Chondrocyte (in vitro differentiated cells): ENCODE data around the gene SPATA12. TPM values are rescaled to one million over a fixed set of nuclear protein-coding genes. Genes with fewer than 3 reads are reported as not detected.

Experiments
- DNase-seq: peaks from one replicate; pipeline ENCODE4 v3.0.0; 2021; ENCODE audit warnings: mixed read lengths, low spot score
- H3K27ac Mint-ChIP-seq: one replicate; pipeline ENCODE4 v1.8.0; 2021; ENCODE audit warnings: mild to moderate bottlenecking, moderate library complexity, mixed read lengths; ENCODE audit not compliant: unreplicated experiment
- H3K27me3 Mint-ChIP-seq: 2 replicates; pipeline ENCODE4 v1.8.0; 2021; ENCODE audit warnings: low read depth, mixed read lengths
- H3K36me3 Mint-ChIP-seq: 2 replicates; pipeline ENCODE4 v1.8.0; 2021; ENCODE audit warnings: low read depth, mixed read lengths
- H3K4me1 Mint-ChIP-seq: 2 replicates; pipeline ENCODE4 v1.8.0; 2021; ENCODE audit warnings: low read depth, mild to moderate bottlenecking, mixed read lengths
- H3K4me3 Mint-ChIP-seq: one replicate; pipeline ENCODE4 v1.8.0; 2021; ENCODE audit warnings: mild to moderate bottlenecking, moderate library complexity, mixed read lengths; ENCODE audit not compliant: unreplicated experiment
- H3K9me3 Mint-ChIP-seq: 2 replicates; pipeline ENCODE4 v1.8.0; 2021; ENCODE audit warnings: low read depth, mixed read lengths
- total RNA-seq: library from RNA; stranded (reverse); gene quantifications from 3 replicates; pipeline ENCODE4 v1.2.1, GENCODE V29; 2021
- TF ChIP-seq, protein P1 (sequence below): fragments of 200-600 bp; sonication (generic); IDR thresholded peaks from 2 replicates; pipeline ENCODE4 v1.5.0; 2021; ENCODE audit warnings: antibody characterized with exemption, mild to moderate bottlenecking, moderate library complexity

The SPATA12 gene
- total RNA-seq, 1 donor from 2014 or later = not detected

DNA sequence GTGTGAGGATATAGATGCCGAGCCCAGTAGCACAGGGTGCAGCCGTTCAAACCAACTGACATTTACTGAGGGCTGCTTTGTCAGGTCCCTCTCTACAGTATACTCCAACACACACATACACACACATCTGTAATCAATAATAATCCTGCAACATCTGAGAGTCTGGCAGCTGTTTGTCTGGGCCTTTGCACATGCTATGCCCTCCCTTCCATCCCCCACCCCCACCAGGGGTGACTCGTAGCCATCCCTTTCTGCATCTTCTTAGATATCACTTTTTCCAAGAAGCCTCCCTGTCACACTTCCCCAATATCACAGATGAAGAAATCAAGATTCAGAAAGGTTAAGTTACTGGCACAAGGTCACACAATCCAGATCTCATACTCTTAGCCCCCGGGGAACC lies 13.7 kb downstream of the SPATA12 start:
- Mint-ChIP-seq H3K27ac (no peak overlapping the region), H3K4me3 (no peak overlapping the region), H3K36me3 (peaks cover 2% of the 10 kb centered on the region), H3K27me3 (peaks cover 4% of the 10 kb centered on the region), H3K4me1 (peaks cover 6% of the 10 kb centered on the region), H3K9me3 (peaks cover 4% of the 10 kb centered on the region)
- TF ChIP-seq, protein P1, sequence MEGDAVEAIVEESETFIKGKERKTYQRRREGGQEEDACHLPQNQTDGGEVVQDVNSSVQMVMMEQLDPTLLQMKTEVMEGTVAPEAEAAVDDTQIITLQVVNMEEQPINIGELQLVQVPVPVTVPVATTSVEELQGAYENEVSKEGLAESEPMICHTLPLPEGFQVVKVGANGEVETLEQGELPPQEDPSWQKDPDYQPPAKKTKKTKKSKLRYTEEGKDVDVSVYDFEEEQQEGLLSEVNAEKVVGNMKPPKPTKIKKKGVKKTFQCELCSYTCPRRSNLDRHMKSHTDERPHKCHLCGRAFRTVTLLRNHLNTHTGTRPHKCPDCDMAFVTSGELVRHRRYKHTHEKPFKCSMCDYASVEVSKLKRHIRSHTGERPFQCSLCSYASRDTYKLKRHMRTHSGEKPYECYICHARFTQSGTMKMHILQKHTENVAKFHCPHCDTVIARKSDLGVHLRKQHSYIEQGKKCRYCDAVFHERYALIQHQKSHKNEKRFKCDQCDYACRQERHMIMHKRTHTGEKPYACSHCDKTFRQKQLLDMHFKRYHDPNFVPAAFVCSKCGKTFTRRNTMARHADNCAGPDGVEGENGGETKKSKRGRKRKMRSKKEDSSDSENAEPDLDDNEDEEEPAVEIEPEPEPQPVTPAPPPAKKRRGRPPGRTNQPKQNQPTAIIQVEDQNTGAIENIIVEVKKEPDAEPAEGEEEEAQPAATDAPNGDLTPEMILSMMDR = no peak
- DNase-seq = no peak

DNA sequence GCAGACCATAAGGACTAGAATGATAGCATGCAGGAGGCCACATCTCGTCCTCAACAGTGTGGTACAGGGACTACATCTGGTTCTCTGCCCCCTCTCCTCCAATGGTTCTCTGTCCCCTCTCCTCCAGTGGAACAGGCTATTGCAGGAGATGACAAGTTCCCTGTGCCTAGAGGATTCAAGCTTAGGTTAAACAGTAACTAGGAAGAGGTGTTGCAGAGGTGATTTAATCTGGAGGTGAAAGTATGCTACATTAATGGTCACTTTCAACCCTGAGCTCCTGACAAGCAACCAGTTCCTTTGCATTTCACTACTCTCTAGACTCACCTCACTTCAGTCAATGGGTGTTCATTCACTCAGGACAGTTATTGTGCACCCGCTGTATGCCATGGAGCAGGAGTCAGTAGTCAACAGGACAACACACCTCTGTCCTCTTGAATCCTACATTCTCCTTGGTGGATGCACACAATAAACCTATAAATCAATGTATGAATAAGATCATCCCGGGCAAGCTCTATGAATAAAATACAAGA lies 16.0 kb downstream of the SPATA12 start:
- peaks cover 4% of the 10 kb centered on the region for H3K27me3 Mint-ChIP-seq
- H3K27ac Mint-ChIP-seq = no peak overlapping the region
- peaks cover 4% of the 10 kb centered on the region for H3K4me1 Mint-ChIP-seq
- no peaks in the 10 kb centered on the region for H3K36me3 Mint-ChIP-seq
- H3K4me3 Mint-ChIP-seq = no peak overlapping the region
- TF ChIP-seq, protein P1 = no peak
- DNase-seq = no peak
- H3K9me3 Mint-ChIP-seq = no peaks in the 10 kb centered on the region

DNA sequence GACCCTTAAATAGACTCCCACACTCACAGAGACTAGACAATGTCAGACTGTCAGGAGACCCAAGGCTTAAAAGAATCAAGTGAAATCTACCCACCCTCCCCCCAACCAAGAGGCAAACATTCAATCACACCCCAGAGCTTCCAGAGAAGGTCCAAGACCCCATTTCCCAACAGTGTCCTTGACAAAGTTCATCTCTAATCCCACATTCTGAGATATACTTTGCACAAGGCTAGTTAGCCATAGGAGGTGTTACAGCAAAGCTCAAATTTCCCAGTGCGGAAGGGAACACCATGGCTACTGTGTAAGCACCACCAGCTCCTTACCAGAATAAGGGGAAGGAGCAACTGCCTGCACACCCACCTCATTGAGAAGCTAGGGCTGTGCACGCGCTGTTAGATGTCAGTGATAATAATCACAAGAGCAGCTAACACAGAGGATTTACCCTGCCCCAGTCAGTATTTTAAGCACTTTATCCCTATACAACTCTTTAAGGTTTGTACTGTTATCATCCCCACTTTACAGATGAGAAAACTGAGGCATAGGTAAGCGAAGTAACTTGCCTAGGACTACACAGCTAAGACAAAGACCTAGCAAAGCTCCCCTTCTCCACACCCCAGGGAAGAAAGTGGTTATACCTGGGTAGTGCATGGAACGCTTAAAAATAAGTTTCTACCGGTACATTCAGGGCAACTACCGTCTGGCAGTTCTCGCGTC lies 17.3 kb downstream of the SPATA12 start:
- no peak for DNase-seq
- H3K9me3 Mint-ChIP-seq = no peaks in the 10 kb centered on the region
- peaks cover 4% of the 10 kb centered on the region for H3K27me3 Mint-ChIP-seq
- H3K36me3 Mint-ChIP-seq = no peaks in the 10 kb centered on the region
- H3K4me1 Mint-ChIP-seq = peaks cover 4% of the 10 kb centered on the region
- TF ChIP-seq, protein P1 = no peak
- peak overlapping the region; percentile 33 for H3K27ac Mint-ChIP-seq
- peak overlapping the region; percentile 72 for H3K4me3 Mint-ChIP-seq

DNA sequence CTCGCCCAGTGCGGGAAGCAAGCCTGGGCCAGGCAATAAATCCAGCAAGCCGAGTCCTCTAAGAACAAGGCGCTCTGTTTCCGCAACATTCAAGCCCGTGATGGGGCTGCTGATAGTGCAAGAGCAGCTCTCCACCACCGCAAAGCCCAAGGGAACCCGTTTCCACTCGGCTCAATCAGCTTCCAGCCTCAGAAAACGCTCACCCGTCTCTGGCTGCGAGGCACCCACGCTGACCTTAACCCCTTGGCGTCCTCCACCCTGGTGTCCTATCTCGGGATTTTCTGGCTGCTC lies 17.8 kb downstream of the SPATA12 start:
- peak overlapping the region; percentile 72 for H3K4me3 Mint-ChIP-seq

DNA sequence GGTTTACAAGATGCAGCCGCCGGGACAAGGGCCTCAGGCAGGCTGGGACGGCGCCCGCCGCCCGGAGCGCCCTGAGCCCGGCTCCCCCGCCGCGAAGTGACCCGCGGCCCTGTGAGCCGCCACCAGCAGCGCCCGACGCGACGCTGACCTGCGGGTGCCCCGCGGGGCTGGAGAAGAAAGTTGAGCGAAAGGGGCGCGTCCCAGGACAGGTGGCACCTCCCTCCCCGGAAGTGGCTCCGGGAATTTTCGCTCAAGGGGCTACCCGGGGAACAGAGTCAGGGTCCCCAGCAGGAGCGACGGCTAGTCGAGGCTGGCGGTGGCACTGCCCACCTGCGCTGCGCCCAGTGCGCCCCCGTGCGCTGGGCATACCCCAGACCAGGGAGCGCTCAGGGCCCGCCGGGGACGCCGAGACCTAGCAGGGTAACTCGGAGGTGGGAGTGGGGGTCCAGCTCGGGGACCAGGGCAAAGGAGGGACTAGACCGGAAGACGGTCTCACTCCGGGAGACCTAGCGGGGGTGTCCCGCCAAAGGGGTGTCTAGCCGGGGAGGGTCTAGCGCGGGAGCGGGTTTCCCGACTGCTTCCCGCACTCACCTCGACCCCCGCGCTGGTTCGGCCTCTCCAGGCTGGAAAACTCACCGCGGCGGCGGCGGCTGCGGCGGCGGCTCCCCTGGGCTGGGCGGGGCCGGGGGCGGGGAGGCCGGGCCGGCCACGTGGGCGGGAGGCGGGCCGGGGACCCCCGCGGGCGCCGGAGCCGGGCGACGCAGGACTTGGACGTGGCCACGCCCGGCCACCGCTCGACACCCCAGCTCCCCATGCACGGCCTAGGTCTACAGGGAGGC lies 18.4 kb downstream of the SPATA12 start:
- Mint-ChIP-seq H3K9me3 (no peaks in the 10 kb centered on the region), H3K4me3 (peak overlapping the region; percentile 72)

More for the DNA sequence above, 17.8 kb downstream of the SPATA12 start:
- H3K9me3 Mint-ChIP-seq = no peaks in the 10 kb centered on the region
- peaks cover 4% of the 10 kb centered on the region for H3K27me3 Mint-ChIP-seq
- DNase-seq = no peak
- H3K36me3 Mint-ChIP-seq = no peaks in the 10 kb centered on the region
- TF ChIP-seq, protein P1 = no peak
- peak overlapping the region; percentile 33 for H3K27ac Mint-ChIP-seq
- peaks cover 4% of the 10 kb centered on the region for H3K4me1 Mint-ChIP-seq

More for the DNA sequence above, 18.4 kb downstream of the SPATA12 start:
- no peak for DNase-seq
- Mint-ChIP-seq H3K27ac (no peak overlapping the region), H3K27me3 (peaks cover 4% of the 10 kb centered on the region), H3K36me3 (no peaks in the 10 kb centered on the region), H3K4me1 (peaks cover 4% of the 10 kb centered on the region)
- TF ChIP-seq, protein P1 = peak; percentile 56
